Measurements from ENCODE around the gene TNFRSF8. TPM values are rescaled to one million over a fixed set of nuclear protein-coding genes. Genes with fewer than 3 reads are reported as not detected.
A peak's percentile ranks its signal among the peaks of the same experiment; 100 is the strongest.

TNFRSF8 gene
- total RNA-seq, 2 experiments from 2014 or later: 1.5 to 1.8 TPM

- DNase-seq (peak; percentile 62), ATAC-seq (peak; percentile 46)
- Mint-ChIP-seq H3K36me3 (ENCODE audit: low read depth) (no peaks in the 10 kb centered on the region), H3K27ac (no peak overlapping the region), H3K27me3 (peaks cover 9% of the 10 kb centered on the region), H3K4me1 (ENCODE audit: low read depth) (peaks cover 37% of the 10 kb centered on the region), H3K9me3 (no peaks in the 10 kb centered on the region), H3K4me3 (no peak overlapping the region)
- TF ChIP-seq, protein P1, sequence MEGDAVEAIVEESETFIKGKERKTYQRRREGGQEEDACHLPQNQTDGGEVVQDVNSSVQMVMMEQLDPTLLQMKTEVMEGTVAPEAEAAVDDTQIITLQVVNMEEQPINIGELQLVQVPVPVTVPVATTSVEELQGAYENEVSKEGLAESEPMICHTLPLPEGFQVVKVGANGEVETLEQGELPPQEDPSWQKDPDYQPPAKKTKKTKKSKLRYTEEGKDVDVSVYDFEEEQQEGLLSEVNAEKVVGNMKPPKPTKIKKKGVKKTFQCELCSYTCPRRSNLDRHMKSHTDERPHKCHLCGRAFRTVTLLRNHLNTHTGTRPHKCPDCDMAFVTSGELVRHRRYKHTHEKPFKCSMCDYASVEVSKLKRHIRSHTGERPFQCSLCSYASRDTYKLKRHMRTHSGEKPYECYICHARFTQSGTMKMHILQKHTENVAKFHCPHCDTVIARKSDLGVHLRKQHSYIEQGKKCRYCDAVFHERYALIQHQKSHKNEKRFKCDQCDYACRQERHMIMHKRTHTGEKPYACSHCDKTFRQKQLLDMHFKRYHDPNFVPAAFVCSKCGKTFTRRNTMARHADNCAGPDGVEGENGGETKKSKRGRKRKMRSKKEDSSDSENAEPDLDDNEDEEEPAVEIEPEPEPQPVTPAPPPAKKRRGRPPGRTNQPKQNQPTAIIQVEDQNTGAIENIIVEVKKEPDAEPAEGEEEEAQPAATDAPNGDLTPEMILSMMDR (IDR thresholded peaks at IDR 0.05): no peak
- ChIA-PET CTCF (interaction anchor here (0.9 to 3.7 kb wide), 4 partner anchors 15 to 224 kb away, joined by 3 to 12 read pairs (median 4); no protein-coding TSS in a partner anchor), POLR2A (interaction anchor here (0.6 to 6.4 kb wide), 5 partner anchors 16 to 1558 kb away, joined by 3 to 32 read pairs (median 4); no protein-coding TSS in a partner anchor)
- intact Hi-C loops (cut with micrococcal nuclease): no loop called here
Observed at GRCh38 chr1:12052008-12052573, 11.0 kb upstream of the TNFRSF8 start.

GRCh38 chr1:12052997-12053686 is 10.0 kb upstream of the TNFRSF8 start:
- ChIA-PET POLR2A (interaction anchor here (6.4 kb wide), 1 partner anchor 145 kb away, joined by 32 read pairs; no protein-coding TSS in a partner anchor), CTCF (no interaction called here)
- Mint-ChIP-seq H3K36me3 (ENCODE audit: low read depth) (no peaks in the 10 kb centered on the region), H3K27me3 (peaks cover 9% of the 10 kb centered on the region), H3K9me3 (no peaks in the 10 kb centered on the region), H3K4me3 (no peak overlapping the region), H3K4me1 (ENCODE audit: low read depth) (peaks cover 47% of the 10 kb centered on the region), H3K27ac (no peak overlapping the region)
- ATAC-seq (no peak), DNase-seq (no peak)
- TF ChIP-seq, protein P1 (IDR thresholded peaks at IDR 0.05): no peak
- intact Hi-C loops (cut with micrococcal nuclease): no loop called here

GRCh38 chr1:12053752-12054548 is 9.2 kb upstream of the TNFRSF8 start:
- TF ChIP-seq, protein P1 (IDR thresholded peaks at IDR 0.05): no peak
- H3K4me3 Mint-ChIP-seq: no peak overlapping the region
- peaks cover 55% of the 10 kb centered on the region for H3K4me1 Mint-ChIP-seq (ENCODE audit: low read depth)
- H3K27ac Mint-ChIP-seq: no peak overlapping the region
- CTCF ChIA-PET: no interaction called here
- intact Hi-C loops (cut with micrococcal nuclease): no loop called here
- H3K27me3 Mint-ChIP-seq: peaks cover 7% of the 10 kb centered on the region
- H3K9me3 Mint-ChIP-seq: no peaks in the 10 kb centered on the region
- DNase-seq (peak; percentile 55), ATAC-seq (peak; percentile 25)
- POLR2A ChIA-PET: interaction anchor here (0.9 to 6.4 kb wide), 4 partner anchors 13 to 146 kb away, joined by 4 to 32 read pairs (median 6); no protein-coding TSS in a partner anchor
- no peaks in the 10 kb centered on the region for H3K36me3 Mint-ChIP-seq (ENCODE audit: low read depth)

GRCh38 chr1:12055259-12055658 is 7.8 kb upstream of the TNFRSF8 start:
- CTCF ChIA-PET: interaction anchor here (0.8 to 1.2 kb wide), 3 partner anchors 8 to 106 kb away, joined by 3 to 4 read pairs (median 3); no protein-coding TSS in a partner anchor
- Mint-ChIP-seq H3K9me3 (no peaks in the 10 kb centered on the region), H3K4me1 (ENCODE audit: low read depth) (peaks cover 64% of the 10 kb centered on the region), H3K27ac (no peak overlapping the region), H3K4me3 (no peak overlapping the region), H3K27me3 (peaks cover 6% of the 10 kb centered on the region), H3K36me3 (ENCODE audit: low read depth) (no peaks in the 10 kb centered on the region)
- DNase-seq (no peak), ATAC-seq (no peak)
- TF ChIP-seq, protein P1 (IDR thresholded peaks at IDR 0.05): no peak
- POLR2A ChIA-PET: interaction anchor here (0.6 to 6.4 kb wide), 6 partner anchors 11 to 147 kb away, joined by 3 to 32 read pairs (median 6); no protein-coding TSS in a partner anchor
- intact Hi-C loops (cut with micrococcal nuclease): no loop called here
